Measurements from ENCODE around the gene RHOF. TPM values are rescaled to one million over a fixed set of nuclear protein-coding genes. Genes with fewer than 3 reads are reported as not detected.
A peak's percentile ranks its signal among the peaks of the same experiment; 100 is the strongest.

Gene RHOF
- total and polyA plus RNA-seq, 2 donors (not counting 1 experiment from before 2014, with no cell fraction given) = 90.3 to 129 TPM

- Histone ChIP-seq H3K27me3 (replicated peaks in 1 of 4; ENCODE audit: control extremely low read depth in 1 of 4, control insufficient read depth in 3 of 4, insufficient read depth in 4 of 4, low read length in 3 of 4) (no peaks in the 10 kb centered on the region), H3K9me3 (ENCODE audit: control extremely low read depth in 1 of 3, control insufficient read depth in 2 of 3, insufficient read depth in 1 of 3, low read length in 2 of 3) (no peaks in the 10 kb centered on the region), H3K4me1 (ENCODE audit: control insufficient read depth in 2 of 2, insufficient read depth in 2 of 2, low read length in 2 of 2) (peaks cover 7 to 16% of the 10 kb centered on the region in 2 donors), H3K79me2 (ENCODE audit: control insufficient read depth, insufficient read depth, low read length) (no peaks in the 10 kb centered on the region), H3K4me2 (replicated peaks; ENCODE audit: low read depth, low read length, poor library complexity, severe bottlenecking) (peak overlapping the region; percentile 89), H3K36me3 (replicated peaks in 1 of 2; ENCODE audit: control extremely low read depth in 1 of 2, control insufficient read depth in 1 of 2, extremely low read depth in 1 of 2, insufficient read depth in 2 of 2, low read length in 1 of 2) (no peaks in the 10 kb centered on the region), H2AFZ (ENCODE audit: insufficient read depth, low read depth, low read length, poor library complexity, severe bottlenecking) (peak overlapping the region; percentile 89), H3K9ac (ENCODE audit: low read length) (peak overlapping the region; percentile 70), H3K4me3 (ENCODE audit: control extremely low read depth in 1 of 5, extremely low read depth in 1 of 5, insufficient read depth in 1 of 5, low read depth in 2 of 5, low read length in 4 of 5) (peak overlapping the region; percentile 65 to 90 (median 78)), H3K27ac (ENCODE audit: low read length in 2 of 2) (peak overlapping the region in 1 of 2 donors; percentile 56), H4K20me1 (ENCODE audit: control insufficient read depth, insufficient read depth, low read length, poor library complexity, severe bottlenecking) (no peaks in the 10 kb centered on the region)
- ATAC-seq (ENCODE audit: low read depth) = peak; percentile 99
- Mint-ChIP-seq H3K27me3 (no peaks in the 10 kb centered on the region), H3K9me3 (ENCODE audit: insufficient read depth) (no peaks in the 10 kb centered on the region), H3K4me3 (peak overlapping the region; percentile 99), H3K4me1 (peaks cover 18% of the 10 kb centered on the region), H3K27ac (peak overlapping the region; percentile 91)
- WGBS (ENCODE audit: insufficient coverage) = 7% methylated on average over 49 of the region's 53 CpGs
- intact Hi-C loops (cut with micrococcal nuclease) = loop anchor here (1.0 kb wide), 5 partner anchors 36 to 152 kb away; partner anchors contain the start of genes PSMD9 and TMEM120B
- TF ChIP-seq EZH2 (IDR thresholded peaks at IDR 0.05; ENCODE audit: borderline replicate concordance, insufficient read depth, low read depth, low read length, poor library complexity, severe bottlenecking) = no peak
- TF ChIP-seq, protein P1, sequence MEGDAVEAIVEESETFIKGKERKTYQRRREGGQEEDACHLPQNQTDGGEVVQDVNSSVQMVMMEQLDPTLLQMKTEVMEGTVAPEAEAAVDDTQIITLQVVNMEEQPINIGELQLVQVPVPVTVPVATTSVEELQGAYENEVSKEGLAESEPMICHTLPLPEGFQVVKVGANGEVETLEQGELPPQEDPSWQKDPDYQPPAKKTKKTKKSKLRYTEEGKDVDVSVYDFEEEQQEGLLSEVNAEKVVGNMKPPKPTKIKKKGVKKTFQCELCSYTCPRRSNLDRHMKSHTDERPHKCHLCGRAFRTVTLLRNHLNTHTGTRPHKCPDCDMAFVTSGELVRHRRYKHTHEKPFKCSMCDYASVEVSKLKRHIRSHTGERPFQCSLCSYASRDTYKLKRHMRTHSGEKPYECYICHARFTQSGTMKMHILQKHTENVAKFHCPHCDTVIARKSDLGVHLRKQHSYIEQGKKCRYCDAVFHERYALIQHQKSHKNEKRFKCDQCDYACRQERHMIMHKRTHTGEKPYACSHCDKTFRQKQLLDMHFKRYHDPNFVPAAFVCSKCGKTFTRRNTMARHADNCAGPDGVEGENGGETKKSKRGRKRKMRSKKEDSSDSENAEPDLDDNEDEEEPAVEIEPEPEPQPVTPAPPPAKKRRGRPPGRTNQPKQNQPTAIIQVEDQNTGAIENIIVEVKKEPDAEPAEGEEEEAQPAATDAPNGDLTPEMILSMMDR (IDR thresholded peaks at IDR 0.05) = peak; percentile 13
- ChIA-PET CTCF (interaction anchor here (0.6 to 6.2 kb wide), 3 partner anchors 44 to 241 kb away, joined by 3 to 38 read pairs (median 3); partner anchors contain the start of gene RHOF), POLR2A (interaction anchor here (0.5 to 1.0 kb wide), 4 partner anchors 45 to 427 kb away, joined by 3 to 5 read pairs (median 4); no protein-coding TSS in a partner anchor)
- DNase-seq = peak; percentile 99
Measured at GRCh38 chr12:121839106-121839992, 45.9 kb upstream of the RHOF start.
